Adrenal gland (tissue), 5 donors: ENCODE measurements around the gene MRPL55.

ENCODE experiments used
- CTCF ChIP-seq, 6 experiments: fragments of 450-650 bp in 4 of 6; fragments of 200-600 bp in 2 of 6; sonication (generic) in 1 of 6; IDR thresholded peaks; 1 replicate in 5 of 6; 2 replicates in 1 of 6; pipeline versions ENCODE4 v1.5.1 to v1.8.0; 2016 to 2021; ENCODE audit warnings: antibody characterized with exemption in 6 of 6, mild to moderate bottlenecking in 2 of 6, moderate library complexity in 1 of 6
- POLR2A ChIP-seq, 2 donors: fragments of 450-650 bp; IDR thresholded peaks; one replicate each; pipeline ENCODE4 v1.6.1; 2017; ENCODE audit warnings: antibody characterized with exemption in 2 of 2, mild to moderate bottlenecking in 2 of 2, moderate library complexity in 1 of 2
- donor health status: DM: no; HTN: no; CAD: no.

GRCh38 chr1:228074954-228075730 is 34.0 kb downstream of the MRPL55 start:
- TF ChIP-seq POLR2A (IDR thresholded peaks at IDR 0.05) (no peak), CTCF (IDR thresholded peaks at IDR 0.05) (no peak)
